ENCODE results near the gene CAST. TPM values are rescaled to one million over a fixed set of nuclear protein-coding genes. Genes with fewer than 3 reads are reported as not detected.

CAST gene
- total RNA-seq, 3 donors from 2014 or later, result 221 to 400 (median 287) TPM

- H3K27me3 ChIP-seq, result no peaks in the 10 kb centered on the region
- TF ChIP-seq POLR2AphosphoS5 (IDR thresholded peaks at IDR 0.05) (no peak), POLR2A (IDR thresholded peaks at IDR 0.05) (no peak)
- TF ChIP-seq, protein P1, sequence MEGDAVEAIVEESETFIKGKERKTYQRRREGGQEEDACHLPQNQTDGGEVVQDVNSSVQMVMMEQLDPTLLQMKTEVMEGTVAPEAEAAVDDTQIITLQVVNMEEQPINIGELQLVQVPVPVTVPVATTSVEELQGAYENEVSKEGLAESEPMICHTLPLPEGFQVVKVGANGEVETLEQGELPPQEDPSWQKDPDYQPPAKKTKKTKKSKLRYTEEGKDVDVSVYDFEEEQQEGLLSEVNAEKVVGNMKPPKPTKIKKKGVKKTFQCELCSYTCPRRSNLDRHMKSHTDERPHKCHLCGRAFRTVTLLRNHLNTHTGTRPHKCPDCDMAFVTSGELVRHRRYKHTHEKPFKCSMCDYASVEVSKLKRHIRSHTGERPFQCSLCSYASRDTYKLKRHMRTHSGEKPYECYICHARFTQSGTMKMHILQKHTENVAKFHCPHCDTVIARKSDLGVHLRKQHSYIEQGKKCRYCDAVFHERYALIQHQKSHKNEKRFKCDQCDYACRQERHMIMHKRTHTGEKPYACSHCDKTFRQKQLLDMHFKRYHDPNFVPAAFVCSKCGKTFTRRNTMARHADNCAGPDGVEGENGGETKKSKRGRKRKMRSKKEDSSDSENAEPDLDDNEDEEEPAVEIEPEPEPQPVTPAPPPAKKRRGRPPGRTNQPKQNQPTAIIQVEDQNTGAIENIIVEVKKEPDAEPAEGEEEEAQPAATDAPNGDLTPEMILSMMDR (IDR thresholded peaks at IDR 0.05), result no peak
- no peaks in the 10 kb centered on the region for H3K4me1 ChIP-seq
- H3K4me3 ChIP-seq, result no peak overlapping the region
- DNase-seq (ENCODE audit: low spot score in 2 of 2), result no peak
- no peak overlapping the region for H3K27ac ChIP-seq
- no peaks in the 10 kb centered on the region for H3K9me3 ChIP-seq
- intact Hi-C loops (cut with DNase I; ENCODE audit: low total_unique reads), result no loop called here
- H3K36me3 ChIP-seq, result no peaks in the 10 kb centered on the region
These were observed 17.1 kb downstream of the CAST start for GRCh38 chr5:96679293-96679692.

GRCh38 chr5:96680759-96681470 is 18.7 kb downstream of the CAST start:
- no peaks in the 10 kb centered on the region for H3K9me3 ChIP-seq
- no peak for TF ChIP-seq POLR2A (IDR thresholded peaks at IDR 0.05)
- TF ChIP-seq POLR2AphosphoS5 (IDR thresholded peaks at IDR 0.05), result no peak
- TF ChIP-seq, protein P1 (IDR thresholded peaks at IDR 0.05), result no peak
- H3K27ac ChIP-seq, result no peak overlapping the region
- intact Hi-C loops (cut with DNase I; ENCODE audit: low total_unique reads), result no loop called here
- no peak for DNase-seq (ENCODE audit: low spot score in 2 of 2)
- H3K4me3 ChIP-seq, result no peak overlapping the region
- H3K27me3 ChIP-seq, result no peaks in the 10 kb centered on the region
- H3K4me1 ChIP-seq, result no peaks in the 10 kb centered on the region
- H3K36me3 ChIP-seq, result no peaks in the 10 kb centered on the region

- H3K4me1 ChIP-seq, result no peaks in the 10 kb centered on the region
- DNase-seq (ENCODE audit: low spot score in 2 of 2), result no peak
- TF ChIP-seq, protein P1 (IDR thresholded peaks at IDR 0.05), result no peak
- TF ChIP-seq POLR2AphosphoS5 (IDR thresholded peaks at IDR 0.05), result no peak
- TF ChIP-seq POLR2A (IDR thresholded peaks at IDR 0.05), result no peak
These were observed 21.2 kb downstream of the CAST start for GRCh38 chr5:96683392-96683791.

DNA sequence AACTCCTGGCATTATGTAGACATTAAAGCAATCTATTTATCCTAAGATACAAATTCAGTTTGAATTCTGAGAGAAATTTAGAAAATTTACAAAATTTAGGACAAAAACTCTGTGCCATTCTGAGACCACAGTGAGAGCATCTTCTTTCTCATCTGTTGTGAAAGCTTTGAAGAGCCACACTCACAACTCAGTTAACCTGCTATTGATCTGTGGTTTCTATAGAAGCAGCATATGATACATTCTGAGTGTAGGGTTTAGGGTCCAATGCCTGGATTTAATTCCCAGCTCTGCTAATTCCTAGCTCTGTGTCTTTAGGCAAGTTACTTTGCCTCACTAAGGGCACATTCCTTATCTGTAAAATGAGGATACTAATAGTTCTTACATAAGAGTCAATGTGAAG is 21.6 kb downstream of the CAST start:
- H3K4me3 ChIP-seq, result no peak overlapping the region
- no peaks in the 10 kb centered on the region for H3K36me3 ChIP-seq
- H3K27me3 ChIP-seq, result no peaks in the 10 kb centered on the region
- no peak overlapping the region for H3K27ac ChIP-seq
- intact Hi-C loops (cut with DNase I; ENCODE audit: low total_unique reads), result no loop called here
- no peaks in the 10 kb centered on the region for H3K9me3 ChIP-seq
- no peak for TF ChIP-seq POLR2AphosphoS5 (IDR thresholded peaks at IDR 0.05)
- H3K4me1 ChIP-seq, result no peaks in the 10 kb centered on the region
- no peak for DNase-seq (ENCODE audit: low spot score in 2 of 2)

More at GRCh38 chr5:96683392-96683791, 21.2 kb downstream of the CAST start:
- H3K27ac ChIP-seq, result no peak overlapping the region
- no peak overlapping the region for H3K4me3 ChIP-seq
- intact Hi-C loops (cut with DNase I; ENCODE audit: low total_unique reads), result no loop called here
- no peaks in the 10 kb centered on the region for H3K9me3 ChIP-seq
- no peaks in the 10 kb centered on the region for H3K27me3 ChIP-seq
- no peaks in the 10 kb centered on the region for H3K36me3 ChIP-seq

GRCh38 chr5:96687080-96687479 is 24.9 kb downstream of the CAST start:
- TF ChIP-seq POLR2AphosphoS5 (IDR thresholded peaks at IDR 0.05) (no peak), POLR2A (IDR thresholded peaks at IDR 0.05) (no peak)
- TF ChIP-seq, protein P1 (IDR thresholded peaks at IDR 0.05), result no peak
- Histone ChIP-seq H3K4me3 (no peak overlapping the region), H3K27ac (no peak overlapping the region), H3K27me3 (no peaks in the 10 kb centered on the region), H3K9me3 (no peaks in the 10 kb centered on the region), H3K36me3 (no peaks in the 10 kb centered on the region), H3K4me1 (no peaks in the 10 kb centered on the region)
- no peak for DNase-seq (ENCODE audit: low spot score in 2 of 2)
- intact Hi-C loops (cut with DNase I; ENCODE audit: low total_unique reads), result no loop called here
